Esophagus (tissue), 2 donors: Measurements from ENCODE around the gene SLC25A3. TPM values are rescaled to one million over a fixed set of nuclear protein-coding genes. Genes with fewer than 3 reads are reported as not detected.
"Not testable (repeated sequence)": the region's sequence is repeated elsewhere in the genome, so short reads cannot be mapped to it uniquely, and the experiment has no call there.

Source experiments
- H3K27ac ChIP-seq, 2 donors: one replicate each; pipeline ENCODE4 v1.5.1; 2013; ENCODE audit warnings: low read depth in 2 of 2, mild to moderate bottlenecking in 2 of 2, inconsistent platforms in 1 of 2, low read length in 1 of 2, moderate library complexity in 1 of 2
- H3K27me3 ChIP-seq, 2 donors: one replicate each; pipeline ENCODE4 v1.6.1; 2013; ENCODE audit warnings: low read length in 2 of 2, control low read depth in 1 of 2, mild to moderate bottlenecking in 1 of 2; ENCODE audit not compliant: insufficient read depth in 2 of 2, control insufficient read depth in 1 of 2
- H3K36me3 ChIP-seq, 2 donors: one replicate each; pipeline ENCODE4 v1.6.1; 2013; ENCODE audit warnings: low read length in 1 of 2; ENCODE audit not compliant: control insufficient read depth in 2 of 2, insufficient read depth in 2 of 2
- H3K4me1 ChIP-seq, 2 donors: one replicate each; pipeline ENCODE4 v1.6.1; 2013; ENCODE audit warnings: low read length in 1 of 2; ENCODE audit not compliant: control insufficient read depth in 2 of 2, insufficient read depth in 2 of 2
- H3K4me3 ChIP-seq, 2 donors: one replicate each; pipeline ENCODE4 v1.5.1; 2013; ENCODE audit warnings: low read length in 2 of 2, mild to moderate bottlenecking in 2 of 2, low read depth in 1 of 2, moderate library complexity in 1 of 2
- H3K9me3 ChIP-seq, 2 donors: one replicate each; pipeline ENCODE4 v1.6.1; 2013; ENCODE audit warnings: mild to moderate bottlenecking in 2 of 2, low read depth in 1 of 2, low read length in 1 of 2, moderate library complexity in 1 of 2; ENCODE audit not compliant: control insufficient read depth in 2 of 2, insufficient read depth in 1 of 2
- WGBS, 2 donors: extraction: QIAGEN DNeasy Blood & Tissue Kit; methylation state at CpG; one replicate each; pipeline ENCODE4 v1.1.7; 2013; 5-methylcytosine and 5-hydroxymethylcytosine counted together
- polyA plus RNA-seq, 2 donors: library from polyadenylated mRNA; stranded (reverse); fragments of 200-250 nt; gene quantifications; one replicate each; pipeline ENCODE4 v1.2.3, GENCODE V29; 2013
- donor health status: healthy with polysubstance abuse.
- donor health status: Bipolar disorder and iron deficiency.

The SLC25A3 gene
- 100 to 1,000 TPM; 283 to 448 TPM for polyA plus RNA-seq

DNA sequence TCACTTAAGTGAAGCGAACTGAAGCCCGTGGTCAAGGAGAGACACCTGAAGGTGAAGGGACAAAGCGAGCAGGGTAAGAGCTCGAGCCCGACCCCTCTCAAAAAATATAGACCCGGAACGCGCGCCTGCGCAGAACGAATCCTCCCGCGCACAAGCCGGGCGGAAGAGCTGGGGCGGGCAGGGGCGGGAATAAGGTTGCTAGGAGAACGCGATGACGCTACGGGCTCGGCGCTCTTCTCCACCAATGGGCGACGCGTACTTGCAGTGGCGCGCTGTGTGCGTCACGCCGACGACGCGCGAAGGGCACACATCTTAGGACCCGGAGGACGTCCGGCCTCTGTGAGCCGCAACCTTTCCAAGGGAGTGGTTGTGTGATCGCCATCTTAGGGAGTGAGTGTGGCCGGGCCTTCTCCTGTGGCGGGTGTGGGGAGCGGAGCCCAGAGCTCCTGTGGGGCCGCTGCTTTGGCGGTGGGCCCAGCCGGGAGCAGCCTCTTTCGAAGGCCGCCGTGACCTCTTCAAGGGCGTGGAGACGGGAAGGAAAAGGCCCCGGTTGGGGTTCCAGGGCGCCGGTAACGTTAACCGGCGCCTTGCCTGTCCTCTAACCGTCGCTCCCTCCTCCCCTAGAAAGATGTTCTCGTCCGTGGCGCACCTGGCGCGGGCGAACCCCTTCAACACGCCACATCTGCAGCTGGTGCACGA lies at the start of gene SLC25A3:
TSS of gene SLC25A3 (plus strand) at position 336 of the 699 bp plus-strand sequence. CDS start at position 629, 293 bp downstream.
- no peaks in the 10 kb centered on the region for H3K9me3 ChIP-seq
- peak within 1 kb of the TSS; percentile 93 to 98 for H3K4me3 ChIP-seq
- no peaks in the 10 kb centered on the region for H3K27me3 ChIP-seq
- H3K27ac ChIP-seq = peak within 1 kb of the TSS; percentile 98 to 99
- no peaks in the 10 kb centered on the region for H3K4me1 ChIP-seq
- WGBS, 2 donors = 0 to 1% methylated on average over 56 to 67 of the region's 67 CpGs
- H3K36me3 ChIP-seq = peaks cover 0 to 8% of the 10 kb centered on the region in 2 donors

- Histone ChIP-seq H3K9me3 (no peaks in the 10 kb centered on the region), H3K4me1 (no peaks in the 10 kb centered on the region), H3K27me3 (no peaks in the 10 kb centered on the region), H3K36me3 (no peaks in the 10 kb centered on the region), H3K4me3 (no peak overlapping the region), H3K27ac (no peak overlapping the region)
Observed at GRCh38 chr12:98543701-98544100, 49.8 kb upstream of the SLC25A3 start.

DNA sequence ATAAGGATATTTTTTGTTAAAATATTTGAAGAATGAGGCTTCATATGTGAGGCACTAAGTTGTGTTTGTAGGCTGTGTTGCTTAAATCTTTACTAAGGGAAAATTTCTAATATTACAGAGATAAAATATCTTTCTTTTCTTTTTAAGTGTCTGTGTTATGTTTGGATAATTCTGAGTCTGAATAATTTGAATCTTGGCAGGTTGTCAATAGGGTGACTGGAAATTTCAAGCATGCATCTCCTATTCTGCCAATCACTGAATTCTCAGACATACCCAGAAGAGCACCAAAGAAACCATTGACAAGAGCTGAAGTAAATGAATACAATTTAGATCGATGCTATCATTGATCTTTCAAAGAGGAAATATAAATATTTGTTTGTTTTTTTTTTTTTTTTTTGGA lies 48.7 kb upstream of the SLC25A3 start:
- Histone ChIP-seq H3K36me3 (no peaks in the 10 kb centered on the region), H3K27me3 (no peaks in the 10 kb centered on the region), H3K4me3 (no peak overlapping the region), H3K4me1 (no peaks in the 10 kb centered on the region), H3K9me3 (no peaks in the 10 kb centered on the region), H3K27ac (no peak overlapping the region)
- WGBS, 2 donors = 83 to 93% methylated on average over 1 of the region's 1 CpG

- 77 to 84% methylated on average over 5 of the region's 5 CpGs for WGBS, 2 donors
- H3K36me3 ChIP-seq = no peaks in the 10 kb centered on the region
Observed at GRCh38 chr12:98549371-98550110, 43.9 kb upstream of the SLC25A3 start.

GRCh38 chr12:98551787-98552186 lies 41.7 kb upstream of the SLC25A3 start:
- H3K36me3 ChIP-seq = no peaks in the 10 kb centered on the region
- 94 to 96% methylated on average over 3 of the region's 3 CpGs for WGBS, 2 donors

More at GRCh38 chr12:98549371-98550110, 43.9 kb upstream of the SLC25A3 start:
- Histone ChIP-seq H3K4me1 (no peaks in the 10 kb centered on the region), H3K4me3 (no peak overlapping the region), H3K27me3 (no peaks in the 10 kb centered on the region), H3K27ac (no peak overlapping the region), H3K9me3 (no peaks in the 10 kb centered on the region)

DNA sequence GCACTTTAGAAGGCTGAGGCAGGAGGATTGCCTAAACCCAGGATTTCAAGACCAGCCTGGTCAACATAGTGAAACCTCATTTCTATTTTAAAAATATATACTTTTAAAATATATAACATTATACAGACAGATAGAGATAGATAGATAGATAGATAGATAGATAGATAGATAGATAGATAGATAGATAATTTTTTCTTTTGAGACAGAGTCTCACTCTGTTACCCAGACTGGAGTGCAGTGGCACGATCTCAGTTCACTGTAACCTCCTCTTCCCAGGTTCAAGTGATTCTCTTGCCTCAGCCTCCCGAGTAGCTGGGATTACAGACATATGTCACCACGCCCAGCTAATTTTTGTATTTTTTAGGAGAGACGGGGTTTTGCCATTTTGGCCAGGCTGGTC lies 35.4 kb upstream of the SLC25A3 start:
- H3K4me1 ChIP-seq, H3K9me3 ChIP-seq, H3K27me3 ChIP-seq, H3K27ac ChIP-seq, H3K36me3 ChIP-seq, H3K4me3 ChIP-seq: not testable (repeated sequence)
- 78 to 82% methylated on average over 4 of the region's 4 CpGs for WGBS, 2 donors

More at GRCh38 chr12:98551787-98552186, 41.7 kb upstream of the SLC25A3 start:
- no peak overlapping the region for H3K27ac ChIP-seq
- H3K27me3 ChIP-seq = no peaks in the 10 kb centered on the region
- no peaks in the 10 kb centered on the region for H3K9me3 ChIP-seq
- no peak overlapping the region for H3K4me3 ChIP-seq
- no peaks in the 10 kb centered on the region for H3K4me1 ChIP-seq

DNA sequence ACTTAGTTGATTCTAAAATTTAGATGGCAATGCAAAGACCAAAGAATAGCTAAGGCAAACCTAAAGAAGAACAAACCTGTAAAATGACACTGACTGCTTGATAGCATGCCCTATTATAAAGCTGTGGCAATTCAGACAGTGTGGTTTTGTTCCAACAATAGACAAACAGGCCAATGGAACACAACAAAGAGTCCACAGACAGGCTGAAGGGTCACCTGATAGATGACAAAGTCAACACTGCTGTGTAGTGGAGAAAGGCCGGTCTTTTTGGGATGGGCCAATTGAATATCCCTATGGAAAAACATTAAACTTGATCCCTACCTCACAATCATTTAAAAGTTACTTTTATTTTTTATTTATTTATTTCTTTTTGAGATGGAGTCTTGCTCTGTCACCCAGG lies 33.8 kb upstream of the SLC25A3 start:
- H3K4me3 ChIP-seq = no peak overlapping the region
- H3K27me3 ChIP-seq = no peaks in the 10 kb centered on the region
- H3K27ac ChIP-seq = no peak overlapping the region
- 32 to 91% methylated on average over 1 of the region's 1 CpG for WGBS, 2 donors
- H3K9me3 ChIP-seq = no peaks in the 10 kb centered on the region
- no peaks in the 10 kb centered on the region for H3K36me3 ChIP-seq
- H3K4me1 ChIP-seq = no peaks in the 10 kb centered on the region

- 88% methylated on average over 3 of the region's 3 CpGs for WGBS, 2 donors
- H3K4me1 ChIP-seq = no peaks in the 10 kb centered on the region
- no peaks in the 10 kb centered on the region for H3K36me3 ChIP-seq
- no peaks in the 10 kb centered on the region for H3K9me3 ChIP-seq
- H3K27me3 ChIP-seq = no peaks in the 10 kb centered on the region
- H3K4me3 ChIP-seq = no peak overlapping the region
- no peak overlapping the region for H3K27ac ChIP-seq
Observed at GRCh38 chr12:98561846-98562245, 31.6 kb upstream of the SLC25A3 start.

DNA sequence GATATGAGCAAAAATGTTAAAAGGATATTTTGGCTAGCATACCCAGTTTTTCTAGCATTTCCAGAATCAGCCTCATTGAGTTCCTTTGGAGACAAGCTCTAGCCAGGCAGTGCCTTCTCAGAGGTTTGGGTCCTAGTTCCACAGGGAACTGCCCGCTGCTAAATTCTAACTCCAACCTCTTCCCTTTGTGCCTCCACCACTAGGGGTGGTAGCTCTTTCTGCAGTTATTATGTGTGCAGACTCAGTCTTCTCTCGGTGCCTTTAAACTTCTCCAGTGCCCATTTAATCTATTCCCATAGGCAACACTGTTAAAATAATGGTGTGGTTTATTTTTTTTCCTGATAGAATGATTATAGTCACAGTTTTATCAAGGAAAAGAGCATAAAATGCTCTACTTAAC lies 21.5 kb upstream of the SLC25A3 start:
- Histone ChIP-seq H3K4me1 (no peaks in the 10 kb centered on the region), H3K27ac (no peak overlapping the region), H3K27me3 (no peaks in the 10 kb centered on the region), H3K9me3 (no peaks in the 10 kb centered on the region), H3K36me3 (no peaks in the 10 kb centered on the region), H3K4me3 (no peak overlapping the region)
- 83 to 85% methylated on average over 2 of the region's 2 CpGs for WGBS, 2 donors

- Histone ChIP-seq H3K4me1 (no peaks in the 10 kb centered on the region), H3K9me3 (no peaks in the 10 kb centered on the region), H3K4me3 (no peak overlapping the region), H3K27me3 (no peaks in the 10 kb centered on the region), H3K36me3 (no peaks in the 10 kb centered on the region), H3K27ac (no peak overlapping the region)
- WGBS, 2 donors = 46 to 66% methylated on average over 1 of the region's 1 CpG
Observed at GRCh38 chr12:98574110-98574509, 19.4 kb upstream of the SLC25A3 start.
